ENCODE data around the gene PASK. TPM values are rescaled to one million over a fixed set of nuclear protein-coding genes. Genes with fewer than 3 reads are reported as not detected.

Gene PASK
- polyA plus RNA-seq, 1 experiment = 2.0 TPM

- CTCF ChIA-PET = no interaction called here
- no peak for TF ChIP-seq CTCF (IDR thresholded peaks at IDR 0.05; ENCODE audit: low read depth, low read length)
- POLR2A ChIA-PET = no interaction called here
- no peak for DNase-seq (ENCODE audit: low read depth, low spot score)
- H3K4me3 ChIP-seq (ENCODE audit: low read depth, low read length) = no peak overlapping the region
- H3K27me3 ChIP-seq (ENCODE audit: control insufficient read depth, insufficient read depth, low read length) = no peaks in the 10 kb centered on the region
- no peaks in the 10 kb centered on the region; the same call in 1 of the 2 replicates for H3K9me3 ChIP-seq (ENCODE audit: control insufficient read depth, insufficient read depth, low read length)
- H3K27ac ChIP-seq (ENCODE audit: low read depth, low read length) = no peak overlapping the region
Observed at GRCh38 chr2:241123816-241124536, 25.3 kb downstream of the PASK start.

GRCh38 chr2:241122376-241123002 is 26.8 kb downstream of the PASK start:
- Histone ChIP-seq H3K9me3 (ENCODE audit: control insufficient read depth, insufficient read depth, low read length) (no peaks in the 10 kb centered on the region; the same call in 1 of the 2 replicates), H3K27me3 (ENCODE audit: control insufficient read depth, insufficient read depth, low read length) (no peaks in the 10 kb centered on the region), H3K27ac (ENCODE audit: low read depth, low read length) (no peak overlapping the region), H3K4me3 (ENCODE audit: low read depth, low read length) (no peak overlapping the region)
- TF ChIP-seq CTCF (IDR thresholded peaks at IDR 0.05; ENCODE audit: low read depth, low read length) = no peak
- DNase-seq (ENCODE audit: low read depth, low spot score) = no peak
- CTCF ChIA-PET = no interaction called here
- POLR2A ChIA-PET = no interaction called here

GRCh38 chr2:241121008-241121407 is 28.3 kb downstream of the PASK start:
- H3K9me3 ChIP-seq (ENCODE audit: control insufficient read depth, insufficient read depth, low read length) = no peaks in the 10 kb centered on the region; the same call in 1 of the 2 replicates
- TF ChIP-seq CTCF (IDR thresholded peaks at IDR 0.05; ENCODE audit: low read depth, low read length) = no peak
- ChIA-PET CTCF (no interaction called here), POLR2A (no interaction called here)
- DNase-seq (ENCODE audit: low read depth, low spot score) = no peak
- H3K27ac ChIP-seq (ENCODE audit: low read depth, low read length) = no peak overlapping the region
- no peak overlapping the region for H3K4me3 ChIP-seq (ENCODE audit: low read depth, low read length)
- H3K27me3 ChIP-seq (ENCODE audit: control insufficient read depth, insufficient read depth, low read length) = no peaks in the 10 kb centered on the region

GRCh38 chr2:241120440-241120839 is 28.8 kb downstream of the PASK start:
- Histone ChIP-seq H3K27me3 (ENCODE audit: control insufficient read depth, insufficient read depth, low read length) (no peaks in the 10 kb centered on the region), H3K27ac (ENCODE audit: low read depth, low read length) (no peak overlapping the region), H3K9me3 (ENCODE audit: control insufficient read depth, insufficient read depth, low read length) (no peaks in the 10 kb centered on the region), H3K4me3 (ENCODE audit: low read depth, low read length) (no peak overlapping the region)
- no peak for DNase-seq (ENCODE audit: low read depth, low spot score)
- POLR2A ChIA-PET = no interaction called here
- CTCF ChIA-PET = no interaction called here
- TF ChIP-seq CTCF (IDR thresholded peaks at IDR 0.05; ENCODE audit: low read depth, low read length) = no peak

GRCh38 chr2:241118737-241119505 is 30.4 kb downstream of the PASK start:
- no peak for DNase-seq (ENCODE audit: low read depth, low spot score)
- Histone ChIP-seq H3K27me3 (ENCODE audit: control insufficient read depth, insufficient read depth, low read length) (no peaks in the 10 kb centered on the region), H3K4me3 (ENCODE audit: low read depth, low read length) (no peak overlapping the region), H3K9me3 (ENCODE audit: control insufficient read depth, insufficient read depth, low read length) (no peaks in the 10 kb centered on the region), H3K27ac (ENCODE audit: low read depth, low read length) (no peak overlapping the region)
- TF ChIP-seq CTCF (IDR thresholded peaks at IDR 0.05; ENCODE audit: low read depth, low read length) = no peak
- ChIA-PET CTCF (no interaction called here), POLR2A (no interaction called here)
